NB4 (cell line): ENCODE measurements around the gene CEP104.
A peak's percentile ranks its signal among the peaks of the same experiment; 100 is the strongest.

Experiments
- DNase-seq: peaks from one replicate; pipeline ENCODE4 v3.0.0; 2010; ENCODE audit warnings: low read depth
- H3K4me3 ChIP-seq: one replicate; pipeline ENCODE4 v1.5.1; 2011; ENCODE audit warnings: mild to moderate bottlenecking, low read depth, low read length, moderate library complexity
- MYC ChIP-seq: IDR thresholded peaks from 2 replicates; pipeline ENCODE4 v1.6.1; 2011; ENCODE audit warnings: low read depth, low read length
- POLR2A ChIP-seq: IDR thresholded peaks from 2 replicates; pipeline ENCODE4 v1.6.1; 2011; ENCODE audit warnings: mild to moderate bottlenecking; ENCODE audit not compliant: insufficient read length; ENCODE audit errors: extremely low read depth
- TF ChIP-seq, protein P1 (sequence below): IDR thresholded peaks from 2 replicates; pipeline ENCODE4 v1.6.1; 2011; ENCODE audit warnings: low read depth, low read length
- TF ChIP-seq, protein P2 (sequence below): IDR thresholded peaks from one replicate; pipeline ENCODE4 v1.5.1; 2012; ENCODE audit warnings: low read depth, low read length

Gene CEP104

DNA sequence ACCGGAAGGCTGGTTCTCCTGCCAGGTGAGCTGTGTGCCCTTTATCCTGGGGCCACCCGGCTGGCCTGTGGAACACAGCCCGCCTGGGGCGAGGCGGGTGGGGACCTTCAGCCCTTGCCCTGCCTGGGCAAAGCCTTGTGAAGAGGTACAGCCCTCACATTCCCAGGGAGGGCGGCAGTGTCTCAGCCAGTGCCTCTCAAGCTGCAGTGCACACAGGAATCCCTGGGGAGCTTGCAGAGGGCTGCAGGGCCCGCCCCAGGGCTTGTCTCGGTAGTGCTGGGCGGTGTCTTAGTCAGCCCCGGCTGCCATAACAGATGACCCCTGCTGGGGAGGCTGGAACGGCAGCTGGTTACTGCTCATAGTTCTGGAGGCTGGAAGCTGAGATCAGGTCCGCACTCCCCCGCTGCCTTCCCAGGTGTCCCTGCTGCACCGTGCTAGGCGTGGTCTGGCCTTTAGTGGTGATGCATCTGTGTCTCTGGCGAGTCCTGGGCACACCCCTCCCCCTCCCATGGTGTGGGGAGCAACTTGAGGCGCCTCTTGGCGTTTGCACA lies 12.8 kb upstream of the CEP104 start:
- H3K4me3 ChIP-seq = no peak overlapping the region
- DNase-seq = peak; percentile 39
- no peak for TF ChIP-seq POLR2A
- TF ChIP-seq, protein P1, sequence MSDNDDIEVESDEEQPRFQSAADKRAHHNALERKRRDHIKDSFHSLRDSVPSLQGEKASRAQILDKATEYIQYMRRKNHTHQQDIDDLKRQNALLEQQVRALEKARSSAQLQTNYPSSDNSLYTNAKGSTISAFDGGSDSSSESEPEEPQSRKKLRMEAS = no peak
- TF ChIP-seq MYC = no peak
- TF ChIP-seq, protein P2, sequence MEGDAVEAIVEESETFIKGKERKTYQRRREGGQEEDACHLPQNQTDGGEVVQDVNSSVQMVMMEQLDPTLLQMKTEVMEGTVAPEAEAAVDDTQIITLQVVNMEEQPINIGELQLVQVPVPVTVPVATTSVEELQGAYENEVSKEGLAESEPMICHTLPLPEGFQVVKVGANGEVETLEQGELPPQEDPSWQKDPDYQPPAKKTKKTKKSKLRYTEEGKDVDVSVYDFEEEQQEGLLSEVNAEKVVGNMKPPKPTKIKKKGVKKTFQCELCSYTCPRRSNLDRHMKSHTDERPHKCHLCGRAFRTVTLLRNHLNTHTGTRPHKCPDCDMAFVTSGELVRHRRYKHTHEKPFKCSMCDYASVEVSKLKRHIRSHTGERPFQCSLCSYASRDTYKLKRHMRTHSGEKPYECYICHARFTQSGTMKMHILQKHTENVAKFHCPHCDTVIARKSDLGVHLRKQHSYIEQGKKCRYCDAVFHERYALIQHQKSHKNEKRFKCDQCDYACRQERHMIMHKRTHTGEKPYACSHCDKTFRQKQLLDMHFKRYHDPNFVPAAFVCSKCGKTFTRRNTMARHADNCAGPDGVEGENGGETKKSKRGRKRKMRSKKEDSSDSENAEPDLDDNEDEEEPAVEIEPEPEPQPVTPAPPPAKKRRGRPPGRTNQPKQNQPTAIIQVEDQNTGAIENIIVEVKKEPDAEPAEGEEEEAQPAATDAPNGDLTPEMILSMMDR = no peak

DNA sequence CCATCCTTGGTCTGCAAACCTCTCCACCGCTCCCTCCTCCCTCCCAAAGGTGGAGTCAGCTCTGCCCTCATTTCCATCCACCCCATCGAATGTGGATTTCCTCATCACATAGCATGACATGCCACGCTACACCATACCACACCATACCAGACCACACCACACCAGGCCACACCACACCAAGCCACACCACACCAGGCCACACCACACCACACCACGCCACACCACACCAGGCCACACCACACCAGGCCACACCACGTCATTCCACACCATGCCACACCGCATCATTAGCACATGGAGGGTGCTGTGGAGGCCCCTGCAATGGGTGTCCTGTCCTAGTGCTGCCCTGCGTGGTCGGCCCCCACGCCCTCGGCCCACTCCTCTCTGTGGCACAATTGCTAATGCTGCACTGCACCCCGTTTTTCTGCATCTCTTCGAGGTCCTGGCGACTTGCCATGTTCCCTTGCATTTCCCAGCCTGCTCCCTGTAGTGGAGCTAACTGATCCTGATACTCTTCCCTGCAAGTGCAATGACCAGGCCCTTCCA lies 11.5 kb upstream of the CEP104 start:
- no peak for DNase-seq
- H3K4me3 ChIP-seq = no peak overlapping the region
- TF ChIP-seq POLR2A (no peak), MYC (no peak)
- TF ChIP-seq, protein P2 = no peak
- TF ChIP-seq, protein P1 = no peak

DNA sequence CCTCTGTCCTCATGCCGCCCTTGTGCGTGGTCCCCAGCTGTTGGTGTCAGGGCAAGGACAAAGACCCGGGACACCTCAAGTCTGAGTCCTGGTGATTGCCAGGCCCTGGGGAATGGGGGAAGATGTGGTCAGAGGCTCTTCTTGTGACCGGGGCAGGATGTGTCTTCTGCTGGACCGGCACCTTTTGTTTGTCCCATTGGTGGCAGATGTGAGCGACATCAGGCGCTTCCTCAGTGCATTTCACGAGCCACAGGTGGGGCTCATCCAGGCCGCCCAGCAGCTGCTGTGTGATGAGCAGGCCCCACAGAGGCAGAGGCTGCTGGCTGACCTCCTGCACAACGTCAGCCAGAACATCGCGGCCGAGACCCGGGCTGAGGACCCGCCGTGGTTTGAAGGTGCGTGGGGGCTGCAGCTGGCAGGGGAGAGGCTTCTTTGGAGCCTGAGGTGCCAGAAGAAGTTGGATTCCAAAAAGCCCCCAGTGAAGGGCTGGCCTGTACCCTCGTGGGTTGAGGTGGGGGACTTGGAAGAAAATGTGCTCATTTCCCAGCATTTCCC lies 8.7 kb upstream of the CEP104 start:
- H3K4me3 ChIP-seq = no peak overlapping the region
- TF ChIP-seq, protein P2 = no peak
- TF ChIP-seq POLR2A (no peak), MYC (no peak)
- TF ChIP-seq, protein P1 = no peak
- no peak for DNase-seq

DNA sequence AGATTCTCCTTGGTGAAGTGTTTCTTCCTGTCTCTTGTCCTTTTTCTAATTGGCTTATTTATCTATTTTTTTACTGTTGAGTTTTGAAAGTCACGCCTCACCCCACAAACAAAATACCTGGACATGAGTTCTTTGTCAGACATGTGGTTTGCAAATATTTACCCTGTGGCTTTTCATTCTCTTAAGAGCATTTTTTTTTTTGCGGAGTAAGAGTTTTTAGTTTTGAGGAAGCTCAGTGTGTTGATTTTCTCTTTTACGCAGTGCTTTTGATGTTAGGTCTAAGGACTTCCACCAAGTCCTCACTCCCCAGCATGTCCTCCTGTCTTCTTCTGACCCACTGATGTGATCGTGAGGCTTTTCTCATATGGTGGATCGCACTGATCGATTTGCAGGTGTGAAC lies 7.9 kb upstream of the CEP104 start:
- TF ChIP-seq, protein P2 = no peak
- no peak for TF ChIP-seq POLR2A
- TF ChIP-seq, protein P1 = no peak
- H3K4me3 ChIP-seq = no peak overlapping the region
- no peak for DNase-seq

DNA sequence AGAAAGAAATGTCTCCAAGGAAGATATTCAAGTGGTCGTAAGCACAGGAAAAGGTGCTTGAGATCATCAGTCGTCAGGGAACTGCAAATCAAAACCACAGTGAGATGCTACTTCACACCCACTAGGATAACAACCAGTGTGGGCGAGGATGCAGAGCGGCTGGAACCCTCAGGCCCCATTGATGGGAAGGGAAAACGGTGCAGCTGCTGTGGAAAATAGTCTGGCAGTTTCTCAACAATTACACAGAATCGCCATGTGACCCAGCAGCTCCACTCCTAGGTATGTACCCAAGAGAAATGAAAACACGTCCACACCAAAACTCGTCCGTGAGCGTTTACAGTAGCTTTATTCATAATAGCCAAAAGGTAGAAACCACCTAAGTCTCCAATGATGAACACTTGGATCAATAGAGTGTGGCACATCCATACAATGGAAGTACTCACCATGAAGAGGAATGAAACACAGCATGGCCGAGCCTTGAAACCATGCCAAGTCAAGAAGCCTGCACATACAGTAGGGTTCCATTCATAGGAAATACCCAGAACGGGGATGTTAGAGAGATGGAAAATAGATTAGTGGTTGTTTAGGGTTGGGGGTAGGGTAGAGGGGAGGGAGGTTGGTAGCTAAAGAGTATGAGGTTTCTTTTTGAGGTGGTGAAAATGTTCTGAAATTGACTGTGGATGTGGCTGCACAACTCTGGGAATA lies 6.4 kb upstream of the CEP104 start:
- TF ChIP-seq, protein P1 = no peak
- TF ChIP-seq MYC (no peak), POLR2A (no peak)
- TF ChIP-seq, protein P2 = no peak
- DNase-seq = no peak
- H3K4me3 ChIP-seq = no peak overlapping the region
